Medulla oblongata (tissue), 1 donor: ENCODE measurements around the gene NHEJ1.
A peak's percentile ranks its signal among the peaks of the same experiment; 100 is the strongest.

Experiments
- DNase-seq: peaks from one replicate; pipeline ENCODE4 v3.0.0-alpha.2; 2015; ENCODE audit errors: extremely low spot score

Gene NHEJ1

DNA sequence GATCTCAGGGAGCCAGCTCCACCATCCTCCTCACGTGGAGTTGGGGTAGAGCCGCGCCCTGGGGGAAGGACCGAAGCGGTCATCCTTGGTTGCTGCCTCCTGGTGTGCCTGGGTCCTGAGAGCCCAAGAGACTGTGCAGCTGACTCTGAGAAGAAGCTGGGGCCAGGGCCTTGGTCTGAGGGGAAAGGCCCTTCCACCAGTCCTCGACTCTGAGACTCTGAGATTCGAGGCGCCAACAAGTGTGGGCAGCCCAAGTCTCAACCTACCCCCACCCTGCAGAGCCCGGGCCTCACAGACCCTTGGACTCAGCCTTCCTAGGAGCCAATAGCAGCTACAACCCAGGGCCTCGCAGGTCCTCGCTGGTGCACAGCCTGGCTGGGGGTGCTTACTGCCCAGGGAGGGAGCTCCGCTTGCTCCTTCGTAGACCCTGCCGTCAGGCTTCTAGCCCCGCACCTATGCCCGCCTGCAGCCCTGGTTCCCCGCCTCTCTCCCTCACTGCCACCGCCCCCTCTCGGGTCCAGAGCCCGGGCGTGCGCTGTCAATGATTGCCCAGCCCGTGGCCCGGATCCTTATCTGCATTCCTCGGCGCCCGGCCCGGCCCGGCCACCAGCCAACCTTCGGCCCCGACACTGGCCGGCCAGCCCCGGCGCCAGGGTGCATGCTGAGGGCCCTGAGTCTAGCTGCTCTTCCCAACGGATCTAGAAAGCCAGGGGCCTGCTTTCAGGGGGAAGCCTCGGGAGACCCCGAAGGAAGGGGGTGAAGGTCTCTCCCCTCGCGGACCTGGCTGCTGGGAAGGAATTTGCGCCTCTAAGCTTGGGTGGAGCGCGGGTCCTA is 101.9 kb downstream of the NHEJ1 start:
- DNase-seq: no peak

DNA sequence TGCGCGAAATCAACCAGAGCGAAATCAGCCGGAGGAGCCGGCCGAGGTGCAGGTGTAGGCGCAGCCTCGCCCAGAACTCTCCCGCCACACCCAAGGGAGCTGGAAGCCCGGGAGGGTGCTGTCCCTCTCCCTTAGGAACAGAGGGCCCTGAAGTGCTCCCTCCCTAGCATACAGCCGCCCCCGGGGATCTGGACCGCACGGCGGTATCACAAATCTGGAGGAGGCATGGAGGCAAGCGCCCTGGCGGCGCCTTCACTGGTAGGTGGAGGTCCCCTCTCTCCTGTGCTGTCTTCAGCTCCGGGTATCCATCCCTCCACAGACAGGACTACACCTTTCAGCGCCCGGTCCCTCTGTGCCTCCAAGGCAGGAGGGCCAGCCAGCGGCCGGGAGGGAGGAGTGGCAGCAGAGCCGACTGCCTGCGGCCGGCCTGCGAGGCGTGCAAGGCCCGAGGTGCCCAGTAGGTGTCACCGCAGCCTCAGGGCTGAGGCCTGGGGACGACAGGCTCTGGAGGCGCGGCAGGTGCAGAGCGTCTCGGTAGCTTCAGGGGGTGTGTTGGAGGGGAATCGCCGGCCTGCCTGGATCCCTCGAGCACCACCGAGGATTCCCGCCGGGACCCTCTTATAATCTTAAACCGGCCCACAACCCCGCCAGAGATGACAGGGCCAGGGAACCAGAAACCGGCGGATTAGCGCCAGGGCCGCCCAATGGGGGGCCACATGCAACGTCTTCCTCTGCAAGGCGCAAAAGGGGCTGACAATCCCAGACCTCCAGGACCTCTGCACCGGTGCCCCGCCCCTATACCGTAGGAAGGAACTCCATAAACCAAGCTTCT is 102.7 kb downstream of the NHEJ1 start:
- peak; percentile 80 for DNase-seq

DNA sequence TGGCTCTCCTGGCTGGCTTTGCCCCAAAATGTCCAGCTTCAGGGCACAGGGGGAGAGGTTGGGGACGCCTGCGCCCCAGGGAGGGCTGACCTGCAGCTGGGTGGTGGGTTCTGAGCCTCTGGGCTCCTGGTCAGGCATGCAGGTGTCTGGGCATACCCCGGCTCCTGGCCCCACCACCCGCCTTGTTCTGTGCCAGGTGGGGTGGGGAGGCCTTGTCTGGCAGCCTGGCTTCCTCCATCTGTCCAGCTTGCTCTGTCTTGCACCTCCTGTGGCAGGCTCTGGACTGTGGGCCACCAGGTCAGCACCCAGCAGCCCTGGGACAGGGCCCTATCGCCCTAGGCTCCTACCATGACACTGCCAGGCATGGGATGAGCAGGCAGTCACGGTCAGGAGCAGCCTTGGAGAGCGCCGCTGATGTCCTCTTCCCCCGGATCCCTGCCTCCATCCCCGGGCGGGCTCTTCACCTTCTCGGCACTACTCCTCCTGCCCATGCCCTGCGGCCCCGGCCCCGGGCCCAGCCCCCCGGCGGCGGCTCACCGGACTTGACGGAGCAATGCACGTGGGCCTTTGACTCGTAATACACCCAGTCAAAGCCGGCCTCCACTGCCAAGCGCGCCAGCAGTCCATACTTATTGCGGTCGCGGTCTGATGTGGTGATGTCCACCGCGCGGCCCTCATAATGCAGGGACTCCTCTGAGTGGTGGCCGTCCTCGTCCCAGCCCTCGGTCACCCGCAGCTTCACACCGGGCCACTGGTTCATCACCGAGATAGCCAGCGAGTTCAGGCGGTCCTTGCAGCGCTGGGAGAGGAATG is 103.5 kb downstream of the NHEJ1 start:
- no peak for DNase-seq

DNA sequence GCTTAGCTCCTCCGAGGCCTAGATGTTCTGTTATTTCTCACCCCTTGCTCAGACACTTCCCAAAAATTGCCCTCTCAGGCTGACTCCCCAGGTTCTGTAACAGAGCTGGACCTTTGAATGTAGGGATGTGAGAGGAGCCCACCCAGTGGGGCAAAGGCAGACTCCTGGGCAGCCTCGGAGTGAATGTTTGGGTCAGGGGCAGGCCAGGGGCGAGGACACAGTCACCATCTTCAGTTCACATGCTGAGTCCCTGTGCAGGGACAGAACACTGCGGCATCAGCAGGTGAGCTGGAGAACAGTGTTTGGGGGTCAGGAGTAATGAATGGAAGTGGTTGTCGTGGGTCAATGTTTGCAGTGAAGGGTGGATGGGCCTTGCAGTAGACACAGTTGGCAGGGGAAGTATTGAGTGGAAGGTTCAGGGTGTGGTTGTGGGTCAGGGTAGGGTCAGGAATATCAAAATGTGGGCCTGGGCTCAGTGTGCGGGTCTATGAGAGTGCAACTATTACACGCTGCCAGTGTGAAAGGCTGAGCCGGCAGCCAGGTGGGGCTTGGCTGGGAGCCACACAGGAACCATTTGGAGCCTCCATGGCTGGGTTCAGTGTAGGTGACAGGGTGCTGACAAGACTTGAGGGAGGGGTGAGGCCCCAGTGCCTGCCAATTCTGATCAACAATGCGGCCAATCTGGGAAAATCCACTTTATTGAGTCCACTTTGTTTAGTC is 104.3 kb downstream of the NHEJ1 start:
- DNase-seq: no peak

DNA sequence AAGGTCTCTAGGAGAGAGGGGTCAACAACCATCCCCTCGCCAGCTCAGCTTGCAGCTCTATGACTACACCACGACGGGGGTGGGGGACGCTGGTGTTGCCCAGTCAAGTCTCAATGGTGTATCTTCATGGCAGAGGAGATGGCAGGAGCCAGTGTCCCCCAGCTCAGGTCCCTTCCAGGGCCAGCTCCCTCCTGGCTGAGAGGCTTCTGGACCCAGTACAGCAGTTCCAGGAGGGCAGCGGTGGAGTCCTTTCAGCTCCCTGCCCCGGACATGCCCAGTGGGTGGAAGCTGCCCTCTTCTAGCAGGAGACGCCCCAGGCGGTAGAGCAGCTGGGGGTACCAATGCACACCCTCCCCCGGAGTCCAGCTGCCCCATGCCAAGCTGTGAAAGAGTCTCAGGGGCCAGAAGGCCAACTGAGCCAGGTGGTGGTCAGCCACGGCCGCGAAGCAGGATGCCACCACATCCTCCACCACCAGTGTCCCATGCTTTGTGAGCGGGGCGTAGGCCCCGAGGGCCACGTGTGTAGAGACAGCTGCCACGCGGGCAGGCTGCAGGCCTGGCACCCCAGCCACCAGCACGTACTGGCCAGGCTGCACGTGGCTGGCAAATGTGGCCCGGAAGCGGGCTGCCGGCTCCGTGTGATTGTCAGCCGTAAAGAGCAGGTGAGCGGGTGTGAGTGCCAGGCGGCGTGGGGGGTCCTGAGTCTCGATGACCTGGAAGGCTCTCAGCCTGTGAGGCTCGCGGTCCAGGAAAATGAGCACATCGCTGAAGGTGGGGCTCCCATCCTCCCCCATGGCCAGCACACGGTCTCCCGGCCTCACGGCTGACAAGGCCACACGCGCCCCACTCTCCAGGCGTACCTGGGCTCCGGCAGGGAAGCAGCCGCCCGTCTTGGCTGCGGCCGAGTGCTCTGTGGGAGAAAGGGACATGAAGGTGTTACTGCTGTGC is 105.4 kb downstream of the NHEJ1 start:
- DNase-seq: no peak

DNA sequence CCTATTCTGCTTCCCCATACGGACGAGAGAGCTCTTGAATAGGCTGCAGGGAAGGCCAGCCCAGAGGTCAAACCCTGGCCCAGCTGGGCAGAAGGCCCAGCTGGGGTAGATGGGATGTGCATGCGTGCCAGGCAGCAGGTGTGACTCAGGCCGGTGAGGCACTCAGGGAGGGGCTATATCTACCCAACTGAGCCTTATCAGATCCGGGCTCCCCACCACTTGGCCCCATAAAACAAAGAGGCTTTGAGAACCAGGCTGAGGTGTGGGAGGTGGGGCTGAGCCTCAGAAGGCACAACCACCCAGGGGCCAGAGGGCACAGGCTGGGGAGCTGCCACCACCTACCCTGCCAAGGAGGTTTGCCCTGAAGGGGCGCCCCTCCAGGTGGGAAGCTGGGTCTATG is 111.3 kb downstream of the NHEJ1 start:
- no peak for DNase-seq

DNA sequence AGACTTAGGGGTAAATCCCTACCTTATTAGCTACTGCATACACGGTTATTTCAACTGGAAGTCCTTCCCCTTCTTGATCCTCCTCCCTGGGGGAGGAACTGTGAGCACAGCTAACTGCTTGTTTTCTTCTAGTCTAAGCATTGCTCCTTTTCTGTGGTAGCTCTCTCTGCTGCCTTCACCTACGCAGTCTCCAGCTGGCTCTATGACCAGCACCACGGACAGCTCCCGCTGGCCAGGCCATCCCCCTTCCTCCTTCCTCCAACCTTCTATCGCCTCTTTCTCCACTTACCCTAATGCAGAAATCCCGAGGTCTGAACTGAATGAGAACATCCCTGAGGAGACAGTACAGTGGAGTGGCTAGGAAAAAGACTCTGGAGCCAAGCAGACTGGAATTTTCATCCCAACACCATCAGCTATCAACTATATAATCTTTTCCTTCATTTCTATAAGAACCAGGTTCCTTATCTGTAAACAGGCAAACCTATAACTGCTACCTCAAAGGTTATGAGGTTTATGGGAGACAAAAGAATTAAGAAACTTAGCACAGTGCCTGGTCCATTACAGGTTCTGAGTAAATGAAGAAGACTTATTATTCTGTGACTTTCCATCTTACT is 114.6 kb downstream of the NHEJ1 start:
- peak; percentile 9 for DNase-seq

DNA sequence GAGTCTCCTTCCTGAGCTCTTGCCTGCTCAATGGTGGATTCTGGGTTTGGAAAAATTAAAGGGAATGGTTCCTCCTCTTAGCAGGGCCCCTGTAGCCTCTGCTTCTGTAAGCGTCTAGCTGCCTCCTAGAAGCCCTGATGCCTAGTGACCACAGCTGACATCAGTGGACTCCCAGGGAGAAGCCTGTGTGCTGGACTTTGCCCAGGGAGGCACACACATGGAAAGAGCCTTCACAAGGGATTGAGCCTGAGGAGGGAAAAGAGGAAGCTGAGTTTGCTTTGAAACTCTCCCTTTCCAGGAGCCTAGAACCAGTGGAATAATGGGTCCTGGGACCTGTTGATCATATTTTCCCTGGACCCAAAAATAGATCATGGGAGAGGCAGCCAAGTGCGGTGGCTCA is 117.9 kb downstream of the NHEJ1 start:
- DNase-seq: no peak

DNA sequence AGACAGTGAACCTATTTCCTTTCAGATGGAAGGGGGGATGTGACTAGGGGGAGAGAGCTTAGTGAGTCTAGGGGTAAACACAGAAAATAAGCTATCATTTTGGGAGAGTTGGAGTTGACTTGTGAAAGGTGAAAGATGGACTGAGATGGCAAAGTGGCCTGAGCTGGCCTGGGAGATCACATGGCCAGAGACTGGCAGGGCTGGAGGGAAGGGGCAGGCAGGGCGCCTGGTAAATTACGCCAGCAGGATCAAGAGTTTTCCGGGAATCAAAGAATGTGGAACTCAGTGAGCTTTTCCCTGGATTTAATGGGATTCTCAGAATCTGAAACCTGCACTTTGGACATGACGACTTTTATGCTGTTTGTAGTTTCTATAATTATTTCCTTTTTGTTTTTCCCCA is 118.5 kb downstream of the NHEJ1 start:
- no peak for DNase-seq

DNA sequence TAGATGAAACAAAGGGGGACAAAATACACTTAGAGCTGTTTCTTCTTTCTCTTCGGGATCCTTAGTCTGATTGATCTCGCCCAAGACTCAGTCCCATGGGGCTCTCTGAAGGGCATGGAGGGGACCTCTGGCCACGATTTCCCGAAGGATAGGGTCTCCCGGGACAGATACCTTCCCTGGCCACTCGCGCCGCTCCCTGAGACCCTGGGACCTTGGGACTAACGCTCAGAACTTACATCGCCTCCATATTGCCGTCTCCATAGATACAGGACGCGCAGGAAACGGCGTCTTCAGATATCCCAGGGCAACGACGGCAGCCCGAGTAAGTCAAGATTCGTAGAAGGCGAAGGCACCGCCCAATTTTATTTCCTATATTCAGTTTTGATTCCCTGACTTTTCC is 119.4 kb downstream of the NHEJ1 start, which contains the start of gene CFAP65:
CFAP65 (minus strand) TSS at position 265 of the 400 bp plus-strand sequence. CDS start 2,468 bp downstream, outside the sequence.
- DNase-seq: peak; percentile 61

DNA sequence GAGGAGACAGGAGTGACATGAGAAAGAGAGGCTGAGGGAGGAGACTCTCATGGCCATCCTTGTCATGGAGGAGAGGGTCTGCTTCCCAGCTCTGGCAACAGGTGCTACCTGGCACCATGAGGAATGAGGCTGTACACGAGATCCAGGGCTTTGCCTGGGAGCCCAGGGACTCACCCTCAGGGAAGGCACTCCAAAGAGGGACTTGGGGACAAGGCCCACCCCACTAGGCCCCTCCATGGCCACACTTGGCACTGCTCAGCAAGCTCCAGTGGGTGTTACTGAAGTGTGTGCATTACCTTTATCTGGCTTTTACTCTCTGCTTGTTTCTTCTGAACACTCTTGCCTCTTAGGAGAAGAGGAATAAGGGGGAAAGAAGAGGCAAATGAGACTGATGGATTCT is 122.0 kb downstream of the NHEJ1 start:
- DNase-seq: no peak

DNA sequence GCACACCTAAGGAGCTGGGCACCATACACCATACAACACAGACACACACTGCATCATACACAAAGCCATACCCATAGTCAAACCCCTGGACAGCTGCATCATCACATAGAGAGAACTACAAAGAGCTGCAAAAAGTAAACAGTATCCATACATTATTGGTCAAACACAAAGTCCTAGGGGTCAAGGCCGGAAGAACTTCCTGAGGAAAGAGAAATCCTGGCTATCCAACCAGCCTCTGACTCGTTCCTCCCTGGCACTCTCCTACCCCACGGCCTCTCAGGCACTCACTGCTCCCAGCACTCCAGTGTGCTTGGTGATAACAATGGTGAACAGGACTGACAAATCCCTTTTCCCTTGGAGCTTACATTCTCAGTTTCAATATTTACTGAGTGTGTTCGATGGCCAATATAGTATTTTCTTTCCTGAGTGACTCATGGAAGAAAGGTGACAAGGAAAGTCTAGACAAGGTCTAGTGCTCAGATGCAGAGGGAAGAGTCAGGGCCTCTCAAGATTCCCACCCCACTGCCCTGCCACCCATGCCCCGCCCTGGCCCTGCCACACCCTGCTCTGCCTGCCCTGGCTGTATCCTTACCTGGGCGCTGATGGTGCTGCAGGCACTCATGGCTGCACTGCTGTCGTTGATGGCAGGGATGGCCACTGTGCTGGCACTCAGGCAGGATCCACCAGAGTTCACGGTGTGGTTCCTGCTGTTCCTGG is 122.7 kb downstream of the NHEJ1 start:
- no peak for DNase-seq

DNA sequence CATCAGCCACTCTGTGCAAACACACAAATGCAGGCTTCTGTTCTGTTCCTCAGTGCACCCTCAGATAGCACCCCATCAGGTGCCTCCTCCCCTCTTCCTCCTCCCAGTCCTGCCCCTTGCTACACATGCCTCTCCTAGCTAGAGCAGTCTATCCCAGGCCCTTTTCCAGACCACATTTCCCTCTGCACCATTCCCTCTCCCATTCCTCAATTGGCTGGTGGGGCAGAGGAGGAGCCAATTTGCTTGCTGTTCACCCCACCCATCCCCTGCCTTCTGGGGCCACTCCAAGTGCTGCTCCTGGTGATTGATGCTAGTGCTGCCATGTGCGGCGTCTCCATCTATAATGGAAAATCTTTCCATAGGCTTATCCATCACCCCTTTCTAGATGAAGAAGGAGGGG is 124.7 kb downstream of the NHEJ1 start:
- DNase-seq: no peak

DNA sequence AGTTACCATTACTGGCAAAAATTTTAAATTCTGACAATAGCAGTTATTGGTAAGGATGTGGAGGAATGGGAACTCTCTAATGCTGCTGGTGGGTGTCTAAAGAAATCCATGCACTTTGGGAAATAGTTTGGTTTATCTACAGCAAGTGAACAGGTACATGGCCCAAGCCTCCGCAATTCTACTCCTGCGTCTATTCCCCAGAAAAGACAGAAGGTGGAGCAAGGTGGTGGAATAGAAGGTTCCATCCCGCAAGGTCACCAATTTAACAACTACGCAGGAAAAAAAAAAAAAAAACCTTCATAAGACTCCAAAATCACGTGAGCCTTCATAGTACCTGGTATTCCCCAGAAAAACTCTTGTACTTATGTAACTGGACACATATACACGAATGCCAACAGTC is 125.8 kb downstream of the NHEJ1 start:
- DNase-seq: no peak

DNA sequence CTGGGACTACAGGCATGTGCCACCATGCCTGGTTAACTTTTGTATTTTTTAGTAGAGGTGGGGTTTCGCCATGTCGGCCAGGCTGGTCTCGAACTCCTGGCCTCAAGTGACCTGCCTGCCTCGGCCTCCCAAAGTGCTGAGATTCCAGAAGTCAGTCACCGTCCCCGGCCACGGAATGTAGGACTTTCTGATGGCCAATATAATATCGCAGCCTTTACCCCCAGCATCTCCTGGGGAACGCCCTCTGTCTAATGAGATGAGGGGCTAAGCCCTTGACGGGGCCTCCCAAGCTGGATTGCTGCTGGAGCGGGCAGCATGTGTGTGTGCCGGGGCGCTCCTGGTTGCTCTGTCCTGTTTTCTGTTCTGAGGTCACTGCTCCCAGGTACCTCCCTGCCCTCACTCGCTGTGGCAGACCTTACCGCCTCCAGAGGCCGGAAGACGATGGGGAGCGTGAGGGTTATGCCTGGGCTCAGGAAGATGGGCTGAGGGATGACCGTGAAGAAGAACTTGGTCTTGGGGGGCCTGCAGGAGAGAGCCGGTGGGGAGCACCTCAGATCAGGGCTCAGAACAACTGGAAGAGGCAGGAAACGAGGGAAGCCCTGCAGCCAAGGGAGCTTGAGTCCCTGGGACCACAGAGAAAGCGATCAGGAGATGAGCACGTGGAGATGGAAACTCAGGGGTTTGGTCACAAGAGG is 128.4 kb downstream of the NHEJ1 start:
- no peak for DNase-seq

DNA sequence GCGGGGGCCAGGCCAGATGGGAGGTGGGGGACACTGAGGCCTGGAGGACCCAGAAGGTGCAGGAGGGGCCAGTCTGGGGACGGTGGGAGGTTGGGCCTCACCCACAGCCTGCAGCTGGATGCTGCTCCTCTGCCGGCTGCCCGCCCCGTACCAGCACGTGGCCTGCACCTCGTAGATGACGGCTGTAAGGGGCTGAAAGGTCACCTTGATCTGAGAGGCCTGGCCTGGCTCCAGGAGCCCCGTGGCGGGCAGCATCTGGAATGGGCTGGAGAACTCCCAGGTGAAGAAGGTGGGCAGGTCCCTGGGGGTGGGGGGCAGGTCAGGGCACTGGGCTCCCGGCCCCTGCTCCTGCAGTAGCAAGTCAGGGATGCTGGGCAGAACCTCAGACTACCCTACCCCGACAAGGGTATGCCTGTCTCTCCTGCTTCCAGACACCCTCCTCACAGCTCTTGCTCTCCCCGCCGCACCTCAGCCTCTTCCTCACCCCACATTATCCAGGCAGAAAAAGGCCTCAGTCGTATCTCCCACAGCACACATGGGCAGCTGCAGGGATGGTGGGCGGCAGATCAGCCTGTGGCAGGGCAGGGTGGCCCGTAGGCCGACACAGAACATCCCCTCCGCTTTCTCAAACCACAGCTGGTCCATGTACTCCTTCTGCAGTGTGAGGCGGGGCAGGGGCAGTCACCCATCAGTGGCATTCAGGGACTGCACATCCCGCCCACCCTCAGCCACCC is 129.4 kb downstream of the NHEJ1 start:
- DNase-seq: no peak

DNA sequence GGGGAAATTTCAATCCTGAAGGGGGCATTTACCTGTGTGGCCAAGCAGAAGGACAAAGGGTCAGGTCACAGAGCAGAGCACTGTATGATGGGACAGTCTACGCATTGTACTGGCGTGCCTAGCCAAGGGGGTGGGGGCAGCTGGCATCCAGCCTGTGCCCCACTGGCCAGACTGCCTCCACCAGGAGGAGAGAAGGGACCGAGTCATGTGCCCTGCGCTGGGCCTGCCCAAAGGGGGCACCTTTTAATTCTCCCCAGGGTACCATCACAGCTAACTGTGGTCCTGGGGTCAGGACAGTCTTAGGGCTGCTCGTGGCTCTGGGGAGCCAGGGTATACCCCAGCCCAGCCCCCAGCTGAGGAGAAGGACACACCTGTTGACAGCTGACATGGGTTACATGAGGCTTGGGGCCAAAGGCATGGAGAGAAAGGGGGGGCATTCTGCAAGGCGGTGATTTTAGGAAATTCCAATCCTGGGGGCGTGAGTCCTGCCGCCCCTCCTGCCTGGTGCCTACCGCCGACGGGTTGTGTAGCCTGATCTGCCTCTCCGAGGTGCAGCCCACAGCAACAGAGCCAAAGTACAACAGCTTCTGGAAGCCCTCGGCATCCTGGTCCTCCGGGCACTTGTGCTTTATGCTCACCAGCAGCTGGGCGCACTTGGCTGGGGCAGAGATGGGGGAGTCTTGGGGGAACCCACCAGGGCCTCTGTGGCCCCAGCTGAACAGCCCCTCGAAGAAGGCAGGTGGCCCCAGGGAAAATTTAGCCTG is 130.3 kb downstream of the NHEJ1 start:
- DNase-seq: no peak
